NCI-H524 treated with DMSO at 0.1 percent for 48 hours (cell line): Measurements from ENCODE around the gene APOOL.

Experiments
- DNase-seq: peaks from one replicate; lab custom pipeline; 2025; lab: John Stamatoyannopoulos, UW

APOOL gene

DNA sequence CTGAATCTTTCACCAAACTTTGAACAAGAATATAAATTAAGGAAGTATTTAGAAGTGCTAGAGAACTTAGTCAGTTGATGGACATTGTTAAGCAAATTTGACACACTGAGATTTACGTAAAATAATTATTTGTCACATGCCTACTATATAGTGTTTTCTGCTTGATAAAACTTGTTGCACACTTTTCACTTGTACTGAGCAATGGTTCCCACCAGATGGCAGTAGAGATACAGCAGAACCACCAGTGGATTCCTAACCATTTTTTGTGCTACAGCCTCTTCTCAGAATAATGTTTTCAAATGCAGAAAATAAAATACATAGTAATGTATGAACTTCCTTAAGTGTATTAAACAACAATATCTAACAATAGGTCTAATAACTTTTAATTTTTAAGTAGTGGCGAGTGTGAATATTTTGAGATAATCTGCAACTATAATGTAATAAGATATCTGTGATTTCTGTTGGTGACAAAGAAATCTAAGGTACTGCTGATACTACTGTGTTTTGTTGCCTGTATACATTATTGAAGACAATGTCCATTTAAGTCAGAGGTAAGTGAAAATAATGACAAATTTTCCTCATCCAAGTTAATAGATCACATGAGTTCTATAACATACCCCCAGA lies 81.2 kb downstream of the APOOL start:
- DNase-seq: no peak

DNA sequence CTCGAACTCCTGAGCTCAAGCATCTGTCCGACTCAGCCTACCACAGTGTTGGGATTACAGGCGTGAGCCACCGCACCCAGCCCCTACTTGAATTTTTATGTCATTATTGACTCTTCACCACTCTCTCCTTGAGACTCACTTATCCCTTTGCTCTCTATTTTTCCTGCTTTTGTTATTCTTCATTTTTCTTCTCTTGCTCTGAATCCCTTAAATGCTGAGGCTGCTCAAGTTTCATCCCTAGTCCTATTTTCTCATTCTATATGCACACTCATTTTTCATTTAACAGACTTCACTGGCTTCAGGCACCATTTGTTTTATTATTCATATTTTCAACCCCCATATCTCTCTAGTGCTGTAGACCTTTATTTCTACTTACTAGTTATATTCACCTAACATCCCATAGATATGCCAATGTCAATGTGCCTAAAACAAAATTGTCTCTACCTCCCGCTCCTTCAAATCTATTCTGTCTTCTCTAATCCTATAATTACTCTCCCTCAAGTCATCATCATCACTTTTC lies 85.7 kb downstream of the APOOL start:
- DNase-seq: no peak

DNA sequence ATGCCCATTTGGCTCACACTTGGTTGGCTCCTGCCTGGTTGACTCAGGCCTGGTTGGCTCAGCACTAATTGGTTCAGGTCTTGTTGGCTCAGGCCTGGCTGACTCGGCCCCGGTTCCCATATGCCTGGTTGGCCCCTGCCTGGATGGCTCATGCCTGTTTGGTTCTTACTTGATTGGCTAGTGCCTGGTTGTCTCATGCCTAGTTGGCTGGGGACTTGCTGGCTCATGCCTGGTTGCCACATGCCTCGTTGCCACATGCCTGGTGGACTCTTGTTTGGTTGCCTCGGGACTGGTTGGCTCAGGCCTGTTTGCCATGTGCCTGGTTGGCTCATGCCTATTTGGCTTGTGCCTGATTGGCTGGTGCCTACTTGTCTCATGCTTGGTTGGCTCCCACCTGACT lies 103.7 kb downstream of the APOOL start:
- DNase-seq: no peak

DNA sequence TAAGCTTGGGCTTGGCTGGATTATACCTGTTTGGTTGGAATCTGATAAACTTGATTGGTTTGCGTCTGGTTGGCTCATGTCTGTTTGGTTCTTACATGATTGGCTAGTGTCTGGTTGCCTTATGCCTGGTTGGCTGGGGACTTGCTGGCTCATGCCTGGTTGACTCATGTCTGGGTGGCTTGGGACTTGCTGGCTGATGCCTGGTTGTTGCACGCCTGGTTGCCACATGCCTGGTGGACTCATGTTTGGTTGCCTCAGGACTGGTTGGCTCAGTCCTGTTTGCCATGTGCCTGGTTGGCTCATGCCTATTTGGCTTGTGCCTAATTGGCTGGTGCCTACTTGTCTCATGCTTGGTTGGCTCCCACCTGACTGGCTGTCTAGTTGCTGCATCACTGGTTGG lies 104.5 kb downstream of the APOOL start:
- DNase-seq: no peak

DNA sequence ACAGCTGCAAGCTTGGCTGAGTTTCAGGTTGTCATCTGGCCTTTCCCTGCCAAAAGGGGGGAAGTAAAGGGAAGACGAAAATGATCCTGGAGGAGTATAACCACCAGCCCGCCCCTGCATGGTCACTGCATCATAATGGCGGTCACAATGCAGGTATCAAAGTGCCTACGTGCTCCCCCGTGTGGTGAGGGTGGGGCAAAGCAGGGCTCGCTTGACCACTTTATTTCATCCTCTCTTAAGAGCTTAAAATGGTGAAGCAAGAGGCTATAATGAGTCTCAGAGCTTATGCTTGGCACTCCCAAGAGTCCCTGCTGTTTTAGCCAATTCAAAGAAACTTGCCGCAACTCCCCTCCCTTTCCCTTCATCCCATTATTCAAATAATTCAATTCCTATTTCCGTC lies 105.6 kb downstream of the APOOL start:
- no peak for DNase-seq

DNA sequence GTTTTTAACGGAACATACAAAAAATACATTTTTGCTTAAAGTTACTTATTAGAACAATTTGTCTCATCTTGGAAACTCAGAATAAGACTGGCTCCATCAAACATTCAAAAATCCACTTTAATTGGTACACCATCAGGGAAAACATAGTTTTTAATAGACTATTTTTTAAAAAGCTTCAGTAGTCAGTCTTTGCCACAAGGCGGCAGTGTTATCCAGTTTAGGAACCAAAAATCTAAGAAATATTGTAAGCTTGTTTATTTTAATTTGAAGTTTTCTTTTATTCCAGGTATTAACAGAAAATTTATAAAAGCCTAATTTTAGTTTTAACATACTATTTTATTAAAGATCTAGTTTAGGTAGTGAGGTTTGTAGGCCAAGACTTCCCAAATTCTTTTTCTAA lies 107.7 kb downstream of the APOOL start:
- no peak for DNase-seq

DNA sequence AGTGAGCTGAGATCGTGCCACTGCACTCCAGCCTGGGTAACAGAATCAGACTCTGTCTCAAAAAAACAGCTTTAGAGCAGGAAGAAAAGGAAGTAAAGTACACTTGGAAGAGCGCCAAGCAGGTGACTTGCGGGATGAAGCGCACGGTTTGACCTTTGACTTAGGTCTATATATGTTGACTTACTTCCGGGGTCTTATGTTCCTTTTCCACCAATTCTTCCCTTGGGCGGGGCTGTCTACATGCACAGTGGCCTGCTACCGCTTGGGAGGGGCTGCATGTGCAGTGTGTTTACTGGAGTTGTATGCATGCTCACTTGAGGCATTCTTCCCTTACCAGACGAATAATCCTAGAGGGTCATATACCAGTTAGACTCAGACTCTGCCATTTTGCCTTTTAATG lies 108.6 kb downstream of the APOOL start:
- DNase-seq: no peak

DNA sequence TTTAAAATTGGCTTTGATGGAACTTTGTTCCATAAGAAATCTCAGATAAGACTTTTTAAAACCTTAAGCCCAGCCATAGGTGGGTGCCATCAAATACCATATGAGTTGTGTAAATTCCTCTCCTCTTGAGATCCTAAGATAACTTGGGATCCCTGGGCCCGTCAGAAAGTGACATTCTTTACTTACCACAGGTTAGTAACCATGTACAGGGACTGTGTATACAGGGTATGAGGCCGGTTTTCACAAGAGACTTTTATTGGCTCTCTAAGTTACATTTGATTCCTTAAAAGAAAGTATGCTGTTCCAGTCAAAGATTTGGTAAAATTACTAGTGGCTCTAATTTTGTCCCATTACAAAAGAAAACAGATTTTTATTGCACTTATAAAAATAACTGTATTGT lies 110.1 kb downstream of the APOOL start:
- no peak for DNase-seq

DNA sequence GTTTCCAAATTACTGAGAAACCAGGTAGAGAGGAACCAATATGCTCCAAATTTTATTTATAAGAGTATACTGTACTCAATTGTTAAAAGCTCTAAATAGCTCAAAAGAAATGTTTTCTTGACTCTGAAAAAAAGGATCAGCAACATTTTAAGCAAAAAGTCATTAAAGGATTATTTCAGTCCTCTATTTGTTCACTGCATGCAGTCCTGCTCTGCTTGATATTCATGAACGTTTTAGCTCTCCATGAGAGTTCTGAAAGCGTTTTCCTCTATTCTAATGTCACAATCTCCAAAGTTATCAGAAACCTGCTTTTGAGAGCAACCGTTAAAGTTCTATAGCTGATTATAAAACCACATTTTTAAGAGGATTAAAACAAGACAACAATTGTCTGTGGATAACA lies 110.5 kb downstream of the APOOL start:
- DNase-seq: no peak

DNA sequence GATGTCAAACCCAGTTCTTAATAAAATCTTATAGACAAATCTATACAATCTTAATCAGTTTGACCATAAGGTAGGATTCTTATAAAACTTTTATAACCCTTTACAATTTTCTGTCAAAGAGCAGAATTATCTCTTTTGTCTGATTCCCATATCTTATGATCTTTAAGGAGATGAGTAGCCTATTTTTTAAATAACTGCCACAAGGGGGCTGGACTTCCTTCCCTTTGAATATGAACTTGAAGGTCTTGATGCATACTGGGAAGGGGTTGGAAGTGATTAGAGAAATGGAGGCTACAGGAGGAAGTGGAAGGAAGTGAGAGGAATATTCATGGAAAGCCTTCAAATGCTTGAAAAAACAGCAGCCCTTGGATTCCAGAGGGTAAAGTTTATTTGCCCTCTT lies 111.1 kb downstream of the APOOL start:
- no peak for DNase-seq

DNA sequence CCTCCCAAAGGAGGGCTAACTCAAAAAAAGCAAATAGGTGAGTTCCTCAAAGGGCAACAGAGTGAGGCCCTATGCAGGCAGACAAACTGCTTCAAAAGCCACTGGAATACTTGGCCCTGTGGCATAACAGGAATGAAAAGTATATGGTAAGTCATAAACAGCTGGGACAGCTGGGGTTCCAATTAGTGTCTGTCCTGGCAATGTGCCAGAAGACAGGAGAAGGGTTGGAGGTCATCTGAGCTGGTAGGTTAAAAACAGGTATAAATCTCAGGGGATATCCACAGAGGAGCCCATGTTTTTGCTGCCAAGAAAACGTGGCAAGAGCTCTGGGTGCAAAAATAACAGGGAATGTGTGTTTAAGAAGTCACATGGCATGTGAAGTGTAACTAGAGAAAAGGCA lies 111.6 kb downstream of the APOOL start:
- DNase-seq: no peak

DNA sequence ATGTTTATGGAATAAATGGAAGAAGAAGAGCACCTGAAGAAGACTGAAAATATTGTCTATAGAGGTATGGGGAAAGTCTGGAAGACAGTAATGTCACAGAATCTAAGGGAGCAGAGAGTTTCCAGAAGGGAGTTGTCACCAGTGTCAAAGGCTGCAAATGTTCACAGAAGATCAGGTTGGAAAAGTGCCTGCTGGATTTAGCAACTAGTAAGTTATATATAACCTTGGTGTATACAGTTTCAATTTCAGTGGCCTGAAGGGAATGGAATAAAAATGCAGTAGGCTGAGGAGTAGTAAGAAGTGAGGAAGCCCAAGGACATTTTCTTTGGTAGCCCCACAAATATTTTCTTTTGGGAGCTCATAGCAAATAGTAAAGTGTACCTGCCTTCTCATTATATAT lies 132.7 kb downstream of the APOOL start:
- DNase-seq: no peak

DNA sequence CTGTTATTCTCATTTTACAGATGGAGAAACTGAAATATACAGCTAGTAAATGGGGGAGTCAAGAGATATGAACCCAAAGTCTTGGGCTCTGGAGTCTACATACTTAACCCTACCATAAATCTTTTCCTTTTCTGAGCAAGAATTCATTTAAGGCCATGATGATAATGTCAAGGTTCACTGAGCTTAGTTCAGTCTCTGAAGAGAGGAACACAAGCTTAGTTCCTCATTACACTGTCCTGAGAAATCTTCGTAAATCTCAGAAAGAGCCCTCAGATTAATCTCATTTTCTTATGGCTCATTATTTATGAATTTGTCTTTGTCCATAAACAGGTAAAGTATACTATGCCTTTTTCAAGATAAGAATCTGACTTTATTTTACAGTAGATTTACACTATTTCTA lies 135.7 kb downstream of the APOOL start:
- DNase-seq: no peak

DNA sequence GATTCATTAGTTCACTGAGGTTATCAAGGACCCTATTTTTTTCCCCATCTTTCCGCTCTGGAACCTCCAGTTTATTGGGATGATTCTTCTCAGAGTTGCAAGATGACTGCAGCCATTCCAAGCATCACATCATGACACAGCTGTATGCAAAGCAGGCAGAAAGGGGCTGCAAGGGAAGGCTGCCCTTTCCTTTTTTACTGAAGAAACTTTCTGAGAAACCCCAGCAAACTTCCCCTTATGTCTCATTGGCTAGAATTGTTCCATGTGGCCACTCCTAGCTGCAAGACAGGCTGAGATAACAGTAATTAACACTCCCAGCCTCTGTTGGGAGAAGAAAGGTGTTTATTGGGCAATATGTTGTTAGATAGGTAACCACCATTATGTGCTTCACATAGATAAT lies 137.3 kb downstream of the APOOL start:
- no peak for DNase-seq
